ENCODE results near the gene RC3H1. TPM values are rescaled to one million over a fixed set of nuclear protein-coding genes. Genes with fewer than 3 reads are reported as not detected.
"Not testable (repeated sequence)": the region's sequence is repeated elsewhere in the genome, so short reads cannot be mapped to it uniquely, and the experiment has no call there.

The RC3H1 gene
- total RNA-seq, 2 donors from 2014 or later = 43.5 to 51.9 TPM

DNA sequence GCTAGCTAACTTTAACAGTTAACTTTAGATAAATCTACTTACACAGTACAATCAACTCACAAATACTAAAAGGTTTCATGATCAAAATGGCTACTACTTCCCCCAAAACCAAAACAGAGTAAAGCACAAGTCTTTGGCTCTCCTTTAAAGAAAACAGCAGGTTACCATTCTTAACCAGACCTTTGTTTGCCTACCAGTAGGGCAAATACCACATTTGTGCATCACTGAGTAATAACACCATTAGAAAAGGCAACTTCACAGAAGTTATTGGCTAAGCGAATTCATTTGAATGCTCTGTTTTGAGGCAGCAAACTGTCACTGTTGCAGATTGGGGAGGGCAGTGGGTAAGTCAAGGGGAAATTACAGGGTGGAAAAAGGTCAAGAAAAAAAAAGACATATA is 87.7 kb downstream of the RC3H1 start:
- Mint-ChIP-seq H3K4me3 (no peak overlapping the region), H3K27ac (no peak overlapping the region), H3K9me3 (no peaks in the 10 kb centered on the region), H3K36me3 (ENCODE audit: low read depth) (peaks cover 43% of the 10 kb centered on the region), H3K4me1 (peaks cover 28% of the 10 kb centered on the region), H3K27me3 (ENCODE audit: insufficient read depth) (no peaks in the 10 kb centered on the region)
- no peak for DNase-seq
- 65% methylated on average over 1 of the region's 1 CpG; no CpG with 5 or more reads in 1 of the 2 experiments for WGBS, 2 experiments (ENCODE audit: insufficient coverage in 1 of 2, insufficient read length in 1 of 2)
- H3K9ac ChIP-seq (ENCODE audit: extremely low read depth, low read length, poor library complexity, severe bottlenecking) = no peak overlapping the region
- no peaks in the 10 kb centered on the region for H3K27me3 ChIP-seq (ENCODE audit: control insufficient read depth, insufficient read depth, low read length, poor library complexity, severe bottlenecking)
- no peak overlapping the region for H3K4me3 ChIP-seq (ENCODE audit: low read length)
- peaks cover 2% of the 10 kb centered on the region for H3K4me1 ChIP-seq (ENCODE audit: control insufficient read depth, insufficient read depth, low read length)
- H3K9me3 ChIP-seq (ENCODE audit: control insufficient read depth, low read length) = no peaks in the 10 kb centered on the region
- no peak overlapping the region for H3K27ac ChIP-seq (ENCODE audit: low read depth, low read length)
- TF ChIP-seq, protein P1, sequence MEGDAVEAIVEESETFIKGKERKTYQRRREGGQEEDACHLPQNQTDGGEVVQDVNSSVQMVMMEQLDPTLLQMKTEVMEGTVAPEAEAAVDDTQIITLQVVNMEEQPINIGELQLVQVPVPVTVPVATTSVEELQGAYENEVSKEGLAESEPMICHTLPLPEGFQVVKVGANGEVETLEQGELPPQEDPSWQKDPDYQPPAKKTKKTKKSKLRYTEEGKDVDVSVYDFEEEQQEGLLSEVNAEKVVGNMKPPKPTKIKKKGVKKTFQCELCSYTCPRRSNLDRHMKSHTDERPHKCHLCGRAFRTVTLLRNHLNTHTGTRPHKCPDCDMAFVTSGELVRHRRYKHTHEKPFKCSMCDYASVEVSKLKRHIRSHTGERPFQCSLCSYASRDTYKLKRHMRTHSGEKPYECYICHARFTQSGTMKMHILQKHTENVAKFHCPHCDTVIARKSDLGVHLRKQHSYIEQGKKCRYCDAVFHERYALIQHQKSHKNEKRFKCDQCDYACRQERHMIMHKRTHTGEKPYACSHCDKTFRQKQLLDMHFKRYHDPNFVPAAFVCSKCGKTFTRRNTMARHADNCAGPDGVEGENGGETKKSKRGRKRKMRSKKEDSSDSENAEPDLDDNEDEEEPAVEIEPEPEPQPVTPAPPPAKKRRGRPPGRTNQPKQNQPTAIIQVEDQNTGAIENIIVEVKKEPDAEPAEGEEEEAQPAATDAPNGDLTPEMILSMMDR (conservative IDR thresholded peaks at IDR 0.05) = no peak
- peaks cover 59% of the 10 kb centered on the region for H3K36me3 ChIP-seq (ENCODE audit: control insufficient read depth, insufficient read depth, low read length)

GRCh38 chr1:173930541-173930940 is 91.6 kb downstream of the RC3H1 start:
- not testable (repeated sequence) for H3K4me3 ChIP-seq (ENCODE audit: low read length); H3K9me3 ChIP-seq (ENCODE audit: control insufficient read depth, low read length); H3K27ac Mint-ChIP-seq; H3K4me1 ChIP-seq (ENCODE audit: control insufficient read depth, insufficient read depth, low read length); H3K9me3 Mint-ChIP-seq; H3K27me3 Mint-ChIP-seq (ENCODE audit: insufficient read depth); H3K4me3 Mint-ChIP-seq; H3K9ac ChIP-seq (ENCODE audit: extremely low read depth, low read length, poor library complexity, severe bottlenecking); H3K27ac ChIP-seq (ENCODE audit: low read depth, low read length); H3K27me3 ChIP-seq (ENCODE audit: control insufficient read depth, insufficient read depth, low read length, poor library complexity, severe bottlenecking); DNase-seq
- Mint-ChIP-seq H3K4me1 (peaks cover 35% of the 10 kb centered on the region), H3K36me3 (ENCODE audit: low read depth) (peaks cover 21% of the 10 kb centered on the region)
- peaks cover 24% of the 10 kb centered on the region for H3K36me3 ChIP-seq (ENCODE audit: control insufficient read depth, insufficient read depth, low read length)
- 95 to 100% methylated on average over 5 of the region's 5 CpGs for WGBS, 2 experiments (ENCODE audit: insufficient coverage in 1 of 2, insufficient read length in 1 of 2)

DNA sequence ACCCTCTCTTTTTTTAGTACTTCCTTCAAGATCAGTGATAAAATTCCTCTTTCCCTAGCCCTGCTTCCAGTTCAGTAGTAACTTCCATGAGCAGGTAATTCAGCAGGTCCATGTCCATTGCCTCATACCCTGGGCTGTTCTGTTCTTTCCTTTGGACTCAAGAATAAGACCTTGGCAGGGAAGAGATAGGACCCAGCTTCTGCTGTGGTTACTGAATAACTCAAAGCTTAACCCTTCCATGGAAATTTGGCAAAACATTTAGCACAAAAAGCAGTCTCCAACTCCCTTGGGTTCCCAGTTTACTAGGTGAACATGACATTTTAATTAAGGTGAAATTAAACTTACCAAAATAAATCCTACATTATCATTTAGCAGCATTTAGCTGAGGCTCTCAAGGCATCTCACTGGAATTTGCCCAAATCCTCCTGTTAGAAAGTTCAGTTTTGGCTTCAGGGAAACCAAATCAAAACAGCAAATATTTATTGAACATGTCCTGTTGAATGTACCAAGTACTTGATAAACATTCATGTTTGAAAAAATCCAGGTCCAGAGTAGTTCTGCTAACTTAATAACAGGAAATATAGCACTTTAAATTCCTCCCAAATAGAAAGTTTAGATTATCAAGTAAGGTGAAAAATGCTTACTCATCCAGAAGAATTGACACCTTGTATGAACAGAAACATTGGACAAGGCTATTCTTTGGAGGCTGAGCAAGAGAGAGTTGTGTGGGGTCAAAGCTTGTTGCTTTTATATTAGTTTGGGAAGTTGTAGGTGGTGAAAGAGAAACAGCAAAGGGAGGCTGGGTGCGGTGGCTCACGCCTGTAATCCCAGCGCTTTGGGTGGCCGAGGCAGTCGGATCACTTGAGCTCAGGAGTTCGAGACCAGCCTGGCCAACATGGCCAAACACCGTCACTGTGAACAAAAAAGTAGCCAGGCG is 96.6 kb downstream of the RC3H1 start:
- TF ChIP-seq, protein P1 (conservative IDR thresholded peaks at IDR 0.05) = no peak
- H3K36me3 Mint-ChIP-seq (ENCODE audit: low read depth) = peaks cover 10% of the 10 kb centered on the region
- DNase-seq = no peak
- peaks cover 2% of the 10 kb centered on the region for H3K9me3 Mint-ChIP-seq
- peaks cover 7% of the 10 kb centered on the region for H3K4me1 Mint-ChIP-seq
- Histone ChIP-seq H3K9me3 (ENCODE audit: control insufficient read depth, low read length) (no peaks in the 10 kb centered on the region), H3K4me1 (ENCODE audit: control insufficient read depth, insufficient read depth, low read length) (no peaks in the 10 kb centered on the region), H3K4me3 (ENCODE audit: low read length) (no peak overlapping the region), H3K27ac (ENCODE audit: low read depth, low read length) (no peak overlapping the region), H3K9ac (ENCODE audit: extremely low read depth, low read length, poor library complexity, severe bottlenecking) (no peak overlapping the region), H3K27me3 (ENCODE audit: control insufficient read depth, insufficient read depth, low read length, poor library complexity, severe bottlenecking) (no peaks in the 10 kb centered on the region), H3K36me3 (ENCODE audit: control insufficient read depth, insufficient read depth, low read length) (peaks cover 5% of the 10 kb centered on the region)
- peaks cover 3% of the 10 kb centered on the region for H3K27me3 Mint-ChIP-seq (ENCODE audit: insufficient read depth)
- H3K4me3 Mint-ChIP-seq = no peak overlapping the region
- no peak overlapping the region for H3K27ac Mint-ChIP-seq
- 91 to 93% methylated on average over 4 to 8 of the region's 8 CpGs for WGBS, 2 experiments (ENCODE audit: insufficient coverage in 1 of 2, insufficient read length in 1 of 2)
